Loucy (cell line): ENCODE results near the gene MRTFA.

Source experiments
- H2AFZ ChIP-seq: fragments of 200-600 bp; sonication (generic); 2 replicates; pipeline ENCODE4 v1.6.0; 2016; ENCODE audit warnings: antibody characterized with exemption, mild to moderate bottlenecking, low read length, moderate library complexity
- H3F3A ChIP-seq: fragments of 200-600 bp; 2 replicates; pipeline ENCODE4 v1.6.0; 2016; ENCODE audit warnings: antibody characterized with exemption, low read depth, mild to moderate bottlenecking
- H3K27me3 ChIP-seq: fragments of 200-600 bp; sonication (generic); 2 replicates; pipeline ENCODE4 v1.6.1; 2014; ENCODE audit warnings: low read length, mild to moderate bottlenecking; ENCODE audit not compliant: insufficient read depth, poor library complexity, severe bottlenecking
- H3K36me3 ChIP-seq: fragments of 200-600 bp; sonication (generic); 2 replicates; pipeline ENCODE4 v1.6.1; 2016; ENCODE audit warnings: low read length; ENCODE audit not compliant: insufficient read depth
- H3K4me1 ChIP-seq: fragments of 200-600 bp; sonication (generic); 2 replicates; pipeline ENCODE4 v1.5.1; 2014; ENCODE audit warnings: low read length, mild to moderate bottlenecking; ENCODE audit not compliant: insufficient read depth, poor library complexity, severe bottlenecking
- H3K4me2 ChIP-seq: fragments of 200-600 bp; sonication (generic); 2 replicates; pipeline ENCODE4 v1.6.0; 2014; ENCODE audit warnings: antibody characterized with exemption, low read length, low read depth, mild to moderate bottlenecking; ENCODE audit not compliant: poor library complexity, severe bottlenecking
- H3K4me3 ChIP-seq: fragments of 200-600 bp; sonication (generic); 2 replicates; pipeline ENCODE4 v1.5.1; 2014; ENCODE audit warnings: low read length, mild to moderate bottlenecking, mixed read lengths; ENCODE audit not compliant: poor library complexity, severe bottlenecking
- H3K79me2 ChIP-seq: fragments of 200-600 bp; sonication (generic); 2 replicates; pipeline ENCODE4 v1.6.1; 2014; ENCODE audit warnings: low read length; ENCODE audit not compliant: insufficient read depth
- H3K9ac ChIP-seq: fragments of 200-600 bp; sonication (generic); 2 replicates; pipeline ENCODE4 v1.6.0; 2014; ENCODE audit warnings: mild to moderate bottlenecking, low read depth, low read length, moderate library complexity; ENCODE audit not compliant: poor library complexity, severe bottlenecking
- H3K9me2 ChIP-seq: fragments of 200-600 bp; sonication (generic); replicated peaks from 2 replicates; pipeline ENCODE4 v1.6.1; 2016; ENCODE audit warnings: low read depth, low read length, mixed read lengths
- H3K9me3 ChIP-seq: fragments of 200-600 bp; sonication (generic); 2 replicates; pipeline ENCODE4 v1.6.1; 2014; ENCODE audit warnings: mild to moderate bottlenecking, antibody characterized with exemption, low read length, low read depth; ENCODE audit not compliant: insufficient read depth
- H4K20me1 ChIP-seq: fragments of 200-600 bp; sonication (generic); 2 replicates; pipeline ENCODE4 v1.6.0; 2014; ENCODE audit warnings: antibody characterized with exemption, low read length, mild to moderate bottlenecking; ENCODE audit not compliant: insufficient read depth, poor library complexity, severe bottlenecking
- CTCF ChIP-seq: fragments of 200-600 bp; sonication (generic); conservative IDR thresholded peaks from 2 replicates; pipeline ENCODE4 v1.5.1; 2014; ENCODE audit warnings: mild to moderate bottlenecking, antibody characterized with exemption, low read length
- EZH2phosphoT487 ChIP-seq: fragments of 200-600 bp; IDR thresholded peaks from 2 replicates; pipeline ENCODE4 v1.6.1; 2018; ENCODE audit warnings: antibody characterized with exemption, mild to moderate bottlenecking, moderate library complexity, borderline replicate concordance

The MRTFA gene

GRCh38 chr22:40567106-40567505, 69.4 kb downstream of the MRTFA start:
- H4K20me1 ChIP-seq = peaks cover 3% of the 10 kb centered on the region
- peaks cover 4% of the 10 kb centered on the region for H3K9me3 ChIP-seq
- no peak overlapping the region for H3K4me2 ChIP-seq
- no peaks in the 10 kb centered on the region for H3F3A ChIP-seq
- no peaks in the 10 kb centered on the region for H3K4me1 ChIP-seq
- no peaks in the 10 kb centered on the region for H3K9me2 ChIP-seq
- no peak overlapping the region for H3K9ac ChIP-seq
- H3K27me3 ChIP-seq = no peaks in the 10 kb centered on the region
- peaks cover 32% of the 10 kb centered on the region; the same call in 1 of the 2 replicates for H3K79me2 ChIP-seq
- H3K36me3 ChIP-seq = 0 out of 2 replicates have a peak, but pooled peaks cover 3% of the 10 kb centered on the region
- TF ChIP-seq CTCF (no peak), EZH2phosphoT487 (no peak)
- H3K4me3 ChIP-seq = no peak overlapping the region
- H2AFZ ChIP-seq = no peak overlapping the region

- no peak overlapping the region for H3K9ac ChIP-seq
- H3K9me2 ChIP-seq = no peaks in the 10 kb centered on the region
- H3K4me3 ChIP-seq = no peak overlapping the region
- no peak overlapping the region for H3K4me2 ChIP-seq
- TF ChIP-seq CTCF = no peak
- no peak for TF ChIP-seq EZH2phosphoT487
- H3K9me3 ChIP-seq = no peaks in the 10 kb centered on the region
- H2AFZ ChIP-seq = no peak overlapping the region
- H3K36me3 ChIP-seq = no peaks in the 10 kb centered on the region
- H3K4me1 ChIP-seq = peaks cover 15% of the 10 kb centered on the region
- H3F3A ChIP-seq = no peaks in the 10 kb centered on the region
- H3K27me3 ChIP-seq = no peaks in the 10 kb centered on the region
- H4K20me1 ChIP-seq = no peaks in the 10 kb centered on the region
- H3K79me2 ChIP-seq = peaks cover 43% of the 10 kb centered on the region
These were observed 75.5 kb downstream of the MRTFA start for GRCh38 chr22:40560994-40561515.

GRCh38 chr22:40560551-40560950, 76.0 kb downstream of the MRTFA start:
- no peaks in the 10 kb centered on the region for H3F3A ChIP-seq
- H3K9me2 ChIP-seq = no peaks in the 10 kb centered on the region
- no peaks in the 10 kb centered on the region for H3K27me3 ChIP-seq
- no peak for TF ChIP-seq EZH2phosphoT487
- TF ChIP-seq CTCF = no peak
- no peak overlapping the region for H2AFZ ChIP-seq
- H3K4me2 ChIP-seq = no peak overlapping the region
- no peak overlapping the region for H3K4me3 ChIP-seq
- no peaks in the 10 kb centered on the region for H3K36me3 ChIP-seq
- no peaks in the 10 kb centered on the region for H4K20me1 ChIP-seq
- H3K9me3 ChIP-seq = no peaks in the 10 kb centered on the region
- peaks cover 15% of the 10 kb centered on the region for H3K4me1 ChIP-seq
- H3K9ac ChIP-seq = no peak overlapping the region
- H3K79me2 ChIP-seq = peaks cover 45% of the 10 kb centered on the region
